T-cell (primary cell): ENCODE measurements around the gene ZCCHC24. TPM values are rescaled to one million over a fixed set of nuclear protein-coding genes. Genes with fewer than 3 reads are reported as not detected.
A peak's percentile ranks its signal among the peaks of the same experiment; 100 is the strongest.

ENCODE experiments used
- ATAC-seq, 4 experiments: fragments of 200-7000 bp in 3 of 4; fragments of 150-1000 bp in 1 of 4; cut with Tn5 transposase; replicated peaks in 1 of 4; 1 replicate in 3 of 4; 2 replicates in 1 of 4; pipeline ENCODE4 v1.10.0; 2021; ENCODE audit warnings: moderate library complexity in 3 of 4, mild to moderate bottlenecking in 2 of 4, moderate number of reproducible peaks in 1 of 4
- CTCF ChIA-PET, 2 donors: fragments of 300-600 bp; sonication (Branson Sonifier 250); formaldehyde crosslinking; loops; one replicate each; lab custom pipeline; 2022; ENCODE audit warnings: antibody characterized with exemption in 2 of 2; lab: Charles Lee
- POLR2A ChIA-PET, 2 donors: fragments of 300-600 bp; sonication (Branson Sonifier 250); formaldehyde crosslinking; loops; one replicate each; lab custom pipeline; 2022; ENCODE audit warnings: antibody characterized with exemption in 2 of 2; lab: Charles Lee
- DNase-seq, 35 experiments: peaks; one replicate each; pipeline versions ENCODE4 v3.0.0 to v3.0.0-alpha.2; 2013 to 2023
- H3K27ac ChIP-seq: one replicate; pipeline ENCODE4 v1.5.1; 2013; ENCODE audit warnings: low read length
- H3K27me3 ChIP-seq, 2 experiments: replicated peaks in 1 of 2; 1 replicate in 1 of 2; 2 replicates in 1 of 2; pipeline versions ENCODE4 v1.6.1 to v1.7.0; 2013; ENCODE audit warnings: low read length in 1 of 2, mixed read lengths in 1 of 2; ENCODE audit not compliant: control insufficient read depth in 2 of 2, insufficient read depth in 2 of 2; ENCODE audit errors: extremely low read depth in 1 of 2
- H3K36me3 ChIP-seq, 2 donors: 1 replicate in 1 of 2; 2 replicates in 1 of 2; pipeline versions ENCODE4 v1.6.1 to v1.7.0; 2013; ENCODE audit warnings: low read length in 1 of 2; ENCODE audit not compliant: control insufficient read depth in 2 of 2, insufficient read depth in 1 of 2; ENCODE audit errors: extremely low read depth in 1 of 2
- H3K4me1 ChIP-seq, 2 experiments: 1 replicate in 1 of 2; 2 replicates in 1 of 2; pipeline versions ENCODE4 v1.6.1 to v1.7.0; 2013; ENCODE audit warnings: low read length in 2 of 2, mixed read lengths in 1 of 2; ENCODE audit not compliant: insufficient read depth in 2 of 2, control insufficient read depth in 1 of 2; ENCODE audit errors: extremely low read depth in 1 of 2
- H3K4me3 ChIP-seq, 2 donors: 1 replicate in 1 of 2; 2 replicates in 1 of 2; pipeline versions ENCODE4 v1.5.1 to v1.7.0; 2013; ENCODE audit warnings: mild to moderate bottlenecking in 2 of 2, low read length in 1 of 2, moderate library complexity in 1 of 2; ENCODE audit not compliant: control insufficient read depth in 1 of 2; ENCODE audit errors: extremely low read depth in 1 of 2
- H3K9me3 ChIP-seq: 2 replicates; pipeline ENCODE4 v1.7.0; 2013
- H3K27ac Mint-ChIP-seq, 2 donors: one replicate each; pipeline ENCODE4 v1.8.0; 2020 to 2021; ENCODE audit warnings: mild to moderate bottlenecking in 2 of 2, mixed read lengths in 2 of 2
- H3K27me3 Mint-ChIP-seq, 2 donors: one replicate each; pipeline ENCODE4 v1.8.0; 2021 to 2022; ENCODE audit warnings: mixed read lengths in 2 of 2
- H3K36me3 Mint-ChIP-seq: one replicate; pipeline ENCODE4 v1.8.0; 2021; ENCODE audit warnings: mixed read lengths
- H3K4me1 Mint-ChIP-seq, 3 donors: one replicate each; pipeline ENCODE4 v1.8.0; 2020 to 2022; ENCODE audit warnings: mixed read lengths in 3 of 3, mild to moderate bottlenecking in 1 of 3
- H3K4me3 Mint-ChIP-seq, 3 donors: one replicate each; pipeline ENCODE4 v1.8.0; 2020 to 2022; ENCODE audit warnings: mild to moderate bottlenecking in 3 of 3, mixed read lengths in 3 of 3, moderate library complexity in 3 of 3
- H3K9me3 Mint-ChIP-seq, 3 donors: one replicate each; pipeline ENCODE4 v1.8.0; 2020 to 2022; ENCODE audit warnings: mixed read lengths in 3 of 3
- WGBS: methylation state at CpG from one replicate; pipeline ENCODE4 v1.1.5; 2013; ENCODE audit warnings: missing lambda C conversion rate; ENCODE audit not compliant: insufficient coverage; 5-methylcytosine and 5-hydroxymethylcytosine counted together
- total RNA-seq, 35 experiments: library from RNA in 6 of 35; stranded (reverse) in 6 of 35; fragments of 120-200 nt in 1 of 35; gene quantifications; one replicate each; pipeline versions ENCODE4 v1.2.1 to v1.2.4 and lab custom pipeline; 2013 to 2026

Gene ZCCHC24
- total RNA-seq, 5 donors from 2014 or later (not counting 1 experiment from before 2014, with no cell fraction given) = 0.60 to 2.4 (median 1.9) TPM

DNA sequence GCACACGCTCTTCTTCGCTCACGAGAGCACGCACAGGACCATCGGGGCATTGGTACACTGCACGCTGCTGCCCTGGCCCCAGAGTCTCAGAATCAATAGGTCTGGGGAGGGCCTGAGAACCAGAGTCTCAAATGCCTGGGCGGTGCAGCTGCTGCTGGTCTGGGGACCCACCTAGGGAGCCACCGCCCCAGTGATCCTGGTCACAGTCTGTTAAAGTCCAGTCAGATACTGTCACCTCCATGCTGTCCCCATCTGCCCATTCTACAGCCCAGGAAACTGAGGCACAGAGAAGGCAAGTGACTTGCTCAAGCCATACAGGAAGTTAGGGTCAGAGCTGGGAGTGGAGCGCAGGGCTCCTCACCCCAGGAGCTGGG is 38.0 kb downstream of the ZCCHC24 start:
- ChIA-PET POLR2A (no interaction called here), CTCF (no interaction called here)
- H3K4me1 ChIP-seq = no peaks in the 10 kb centered on the region
- H3K27me3 ChIP-seq = peaks cover 0 to 4% of the 10 kb centered on the region in 2 experiments
- peaks cover 0 to 5% (median 0%) of the 10 kb centered on the region in 3 donors for H3K4me1 Mint-ChIP-seq
- no peak overlapping the region for H3K27ac ChIP-seq
- no peak for ATAC-seq
- H3K4me3 Mint-ChIP-seq = no peak overlapping the region
- WGBS = 95% methylated on average over 8 of the region's 9 CpGs
- no peaks in the 10 kb centered on the region for H3K36me3 Mint-ChIP-seq
- no peak overlapping the region for H3K27ac Mint-ChIP-seq
- H3K4me3 ChIP-seq = no peak overlapping the region
- no peaks in the 10 kb centered on the region for H3K9me3 Mint-ChIP-seq
- no peaks in the 10 kb centered on the region for H3K9me3 ChIP-seq
- DNase-seq = no peak
- peaks cover 0 to 1% of the 10 kb centered on the region in 2 donors for H3K27me3 Mint-ChIP-seq
- H3K36me3 ChIP-seq = no peaks in the 10 kb centered on the region

DNA sequence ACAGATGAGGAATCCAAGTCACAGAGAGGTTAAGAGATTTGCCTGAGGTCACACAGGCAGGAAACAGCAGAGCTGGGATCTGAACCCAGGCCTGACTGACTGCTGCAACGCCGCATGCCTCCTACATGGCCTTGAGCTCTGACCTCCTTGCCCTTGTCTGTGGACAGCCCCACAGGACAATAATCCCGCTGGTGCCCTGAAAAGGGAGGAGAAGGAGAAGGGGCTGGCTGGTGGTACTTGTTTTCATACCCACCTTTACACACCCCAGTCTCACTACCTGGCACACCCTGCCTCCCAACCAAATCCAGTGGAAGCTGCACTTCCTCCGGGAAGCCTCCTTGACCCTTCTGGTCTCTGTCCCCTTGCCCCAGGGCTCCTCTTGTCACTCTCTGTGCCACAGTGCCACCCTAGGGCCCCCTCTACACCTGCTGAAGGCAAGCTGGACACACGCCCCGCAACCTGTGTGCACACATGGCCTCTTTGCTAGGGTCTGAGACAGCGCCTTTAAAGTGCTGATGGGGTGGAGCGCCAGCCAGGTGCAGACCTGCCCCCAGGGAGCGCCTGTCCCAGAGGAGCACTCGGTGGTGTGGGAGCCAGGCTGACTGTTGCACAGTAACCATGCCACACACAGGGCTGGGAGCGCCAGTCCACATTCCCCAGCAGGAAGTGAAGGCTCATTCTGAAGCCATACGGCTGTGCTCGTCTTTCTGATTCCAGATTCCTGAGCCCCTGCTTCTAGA is 38.6 kb downstream of the ZCCHC24 start:
- Histone ChIP-seq H3K27me3 (peaks cover 0 to 3% of the 10 kb centered on the region in 2 experiments), H3K27ac (no peak overlapping the region), H3K4me3 (no peak overlapping the region), H3K36me3 (no peaks in the 10 kb centered on the region), H3K4me1 (no peaks in the 10 kb centered on the region), H3K9me3 (no peaks in the 10 kb centered on the region)
- CTCF ChIA-PET = no interaction called here
- H3K27ac Mint-ChIP-seq = no peak overlapping the region
- POLR2A ChIA-PET = no interaction called here
- peaks cover 0 to 1% of the 10 kb centered on the region in 2 donors for H3K27me3 Mint-ChIP-seq
- peaks cover 0 to 5% (median 0%) of the 10 kb centered on the region in 3 donors for H3K4me1 Mint-ChIP-seq
- no peak for DNase-seq
- H3K9me3 Mint-ChIP-seq = no peaks in the 10 kb centered on the region
- 69% methylated on average over 9 of the region's 13 CpGs for WGBS
- no peak overlapping the region for H3K4me3 Mint-ChIP-seq
- no peaks in the 10 kb centered on the region for H3K36me3 Mint-ChIP-seq
- ATAC-seq = no peak

DNA sequence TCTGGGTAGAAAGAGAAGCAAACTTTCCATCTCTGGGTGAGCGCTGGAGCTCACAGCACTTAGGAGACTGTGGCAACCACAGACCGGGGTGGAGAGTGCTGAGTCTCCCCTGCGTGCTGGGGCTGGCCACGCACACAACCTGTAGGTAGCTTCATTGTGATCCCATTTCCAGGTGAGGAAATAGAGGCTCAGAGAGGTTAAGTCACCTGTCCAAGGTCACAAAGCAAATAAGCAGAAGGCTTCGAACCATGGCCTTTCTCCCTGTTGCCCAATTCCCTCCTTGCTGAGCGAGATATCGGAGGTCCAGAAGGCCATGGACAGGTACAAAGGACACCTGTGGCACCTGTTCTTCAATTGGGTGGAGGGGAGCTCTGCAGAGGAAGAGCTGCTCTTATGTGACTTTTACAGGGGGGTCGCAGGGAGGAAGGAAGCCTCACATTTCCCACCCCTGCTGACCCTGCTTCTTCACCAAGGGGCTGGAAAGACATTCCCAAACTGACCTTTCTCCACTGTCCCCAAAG is 39.4 kb downstream of the ZCCHC24 start:
- ATAC-seq (no peak), DNase-seq (no peak)
- ChIA-PET CTCF (no interaction called here), POLR2A (interaction anchor here in 1 of 2 donors (0.6 kb wide), 1 partner anchor 244 kb away, joined by 4 read pairs; no protein-coding TSS in a partner anchor)
- no peak overlapping the region for H3K27ac Mint-ChIP-seq
- H3K4me3 ChIP-seq = no peak overlapping the region
- no peaks in the 10 kb centered on the region for H3K4me1 ChIP-seq
- peaks cover 0 to 2% of the 10 kb centered on the region in 2 experiments for H3K27me3 ChIP-seq
- H3K4me1 Mint-ChIP-seq = peaks cover 0 to 5% (median 0%) of the 10 kb centered on the region in 3 donors
- H3K4me3 Mint-ChIP-seq = no peak overlapping the region
- no peaks in the 10 kb centered on the region for H3K9me3 Mint-ChIP-seq
- 96% methylated on average over 5 of the region's 8 CpGs for WGBS
- no peaks in the 10 kb centered on the region for H3K36me3 ChIP-seq
- H3K27ac ChIP-seq = no peak overlapping the region
- no peaks in the 10 kb centered on the region for H3K9me3 ChIP-seq
- H3K27me3 Mint-ChIP-seq = peaks cover 0 to 1% of the 10 kb centered on the region in 2 donors
- no peaks in the 10 kb centered on the region for H3K36me3 Mint-ChIP-seq

DNA sequence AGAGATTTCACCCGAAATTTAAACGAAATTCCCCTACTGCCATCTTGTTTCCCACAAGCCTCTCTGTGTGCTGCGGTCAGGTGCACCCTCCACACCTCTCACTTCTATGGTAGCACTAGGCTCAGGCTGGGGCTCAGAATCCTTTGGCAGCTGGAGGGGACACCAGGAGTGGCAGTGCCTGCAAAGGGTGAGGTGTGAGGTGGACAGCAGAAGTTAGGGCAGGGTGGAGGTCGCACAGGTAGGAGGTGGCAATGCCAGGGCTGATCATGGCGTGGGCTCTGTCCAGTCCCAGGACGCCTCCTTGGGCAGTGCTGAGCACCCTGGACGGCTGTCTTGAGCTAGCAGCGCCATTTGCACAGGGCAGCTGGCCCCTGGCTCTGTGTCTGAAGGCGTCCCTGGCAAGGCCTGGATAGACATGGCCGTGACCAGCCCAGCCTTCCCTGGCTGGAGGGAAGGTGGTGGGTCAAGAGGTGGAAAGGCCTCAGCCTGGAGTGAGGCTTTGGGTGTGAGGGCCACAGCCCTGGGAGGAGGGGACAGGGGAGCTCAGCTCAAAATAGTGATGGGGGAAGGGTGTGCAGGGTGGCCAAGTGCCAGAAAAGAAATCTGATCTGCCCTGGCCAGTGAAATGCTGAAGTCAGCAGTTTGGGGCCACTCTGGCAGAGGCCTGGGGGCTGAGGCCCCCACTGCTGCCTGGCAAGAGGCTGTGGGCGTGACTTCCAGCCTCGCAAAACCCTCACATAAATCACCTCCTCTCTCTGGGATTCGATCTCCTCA is 40.0 kb downstream of the ZCCHC24 start:
- H3K4me1 Mint-ChIP-seq = peaks cover 0 to 5% (median 0%) of the 10 kb centered on the region in 3 donors
- CTCF ChIA-PET = no interaction called here
- Histone ChIP-seq H3K27ac (no peak overlapping the region), H3K27me3 (peaks cover 0 to 2% of the 10 kb centered on the region in 2 experiments), H3K4me3 (no peak overlapping the region), H3K36me3 (no peaks in the 10 kb centered on the region), H3K4me1 (no peaks in the 10 kb centered on the region), H3K9me3 (no peaks in the 10 kb centered on the region)
- POLR2A ChIA-PET = interaction anchor here in 1 of 2 donors (0.6 kb wide), 1 partner anchor 245 kb away, joined by 4 read pairs; no protein-coding TSS in a partner anchor
- no peaks in the 10 kb centered on the region for H3K9me3 Mint-ChIP-seq
- H3K27me3 Mint-ChIP-seq = peaks cover 0 to 1% of the 10 kb centered on the region in 2 donors
- H3K27ac Mint-ChIP-seq = no peak overlapping the region
- peak in 1 of 35 experiments; percentile 3 for DNase-seq
- ATAC-seq = no peak
- H3K36me3 Mint-ChIP-seq = no peaks in the 10 kb centered on the region
- 63% methylated on average over 9 of the region's 13 CpGs for WGBS
- H3K4me3 Mint-ChIP-seq = no peak overlapping the region

DNA sequence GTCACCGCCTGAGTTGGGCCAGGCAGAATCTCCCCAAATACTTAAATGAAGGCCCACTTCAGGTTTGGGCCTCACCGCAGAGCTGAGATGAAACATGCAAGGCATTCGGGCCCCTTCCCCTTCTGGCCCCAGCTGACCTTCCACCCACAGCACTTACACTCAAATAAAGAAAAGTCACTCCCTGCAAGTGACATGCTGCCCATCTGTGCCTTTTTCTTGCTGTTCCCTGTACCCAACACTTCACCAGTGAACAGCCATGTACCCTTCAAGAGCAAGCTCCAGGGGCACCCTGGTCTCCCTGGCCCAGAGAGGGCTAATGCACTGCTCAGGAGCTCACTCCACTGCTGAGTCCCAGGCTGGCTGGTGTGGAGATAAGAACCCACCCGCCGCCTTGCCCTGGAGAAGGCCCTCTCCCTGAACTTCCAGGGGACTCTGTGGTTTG is 40.7 kb downstream of the ZCCHC24 start:
- ATAC-seq = no peak
- Mint-ChIP-seq H3K36me3 (no peaks in the 10 kb centered on the region), H3K4me3 (no peak overlapping the region), H3K27me3 (peaks cover 0 to 1% of the 10 kb centered on the region in 2 donors), H3K9me3 (no peaks in the 10 kb centered on the region), H3K27ac (no peak overlapping the region), H3K4me1 (no peaks in the 10 kb centered on the region)
- Histone ChIP-seq H3K4me3 (no peak overlapping the region), H3K27ac (no peak overlapping the region), H3K4me1 (no peaks in the 10 kb centered on the region), H3K27me3 (peaks cover 0 to 2% of the 10 kb centered on the region in 2 experiments), H3K36me3 (no peaks in the 10 kb centered on the region), H3K9me3 (no peaks in the 10 kb centered on the region)
- 94% methylated on average over 5 of the region's 5 CpGs for WGBS
- POLR2A ChIA-PET = no interaction called here
- DNase-seq = no peak
- CTCF ChIA-PET = no interaction called here

DNA sequence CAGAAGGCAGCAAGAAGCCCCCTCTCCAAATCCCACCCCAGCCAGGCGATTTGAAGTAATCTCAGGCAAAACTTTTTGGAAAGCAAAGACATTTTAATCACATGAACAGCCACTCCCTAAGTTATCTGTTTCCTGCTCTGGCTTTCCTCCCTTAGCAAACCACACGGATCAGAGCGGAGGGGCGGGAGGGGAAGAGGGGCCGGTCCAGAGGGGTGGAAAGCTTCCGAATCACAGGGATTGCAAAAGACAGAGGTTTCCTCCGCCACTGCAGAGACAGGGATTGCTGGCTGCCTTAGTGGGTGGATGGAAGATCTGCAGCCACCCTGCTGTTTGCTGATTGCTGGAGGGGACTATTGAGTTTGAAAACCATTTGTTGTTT is 41.2 kb downstream of the ZCCHC24 start:
- ATAC-seq = no peak
- CTCF ChIA-PET = interaction anchor here in 1 of 2 donors (0.7 kb wide), 1 partner anchor 174 kb away, joined by 6 read pairs; no protein-coding TSS in a partner anchor
- Histone ChIP-seq H3K9me3 (no peaks in the 10 kb centered on the region), H3K27ac (no peak overlapping the region), H3K4me3 (no peak overlapping the region), H3K4me1 (no peaks in the 10 kb centered on the region), H3K36me3 (no peaks in the 10 kb centered on the region), H3K27me3 (peaks cover 0 to 2% of the 10 kb centered on the region in 2 experiments)
- Mint-ChIP-seq H3K27me3 (peaks cover 0 to 3% of the 10 kb centered on the region in 2 donors), H3K4me3 (no peak overlapping the region), H3K9me3 (no peaks in the 10 kb centered on the region), H3K36me3 (no peaks in the 10 kb centered on the region), H3K27ac (no peak overlapping the region), H3K4me1 (no peaks in the 10 kb centered on the region)
- 83% methylated on average over 3 of the region's 7 CpGs for WGBS
- DNase-seq = no peak
- POLR2A ChIA-PET = no interaction called here
